Measurements from ENCODE around the gene ZBED5. TPM values are rescaled to one million over a fixed set of nuclear protein-coding genes. Genes with fewer than 3 reads are reported as not detected.

The ZBED5 gene
- polyA plus RNA-seq, 3 donors: 99.6 to 104 (median 101) TPM

Other genes with a start within 250 kb of the ZBED5 start
- 10 to 100 TPM in 1 of 3 donors, 1 to 10 TPM in 2; 9.5 to 13.4 (median 9.5) TPM for gene IRAG1, start 164.3 kb downstream of the ZBED5 start, polyA plus RNA-seq (ENCODE audit: insufficient read length in 3 of 3)
- gene CTR9, start 106.8 kb downstream of the ZBED5 start, polyA plus RNA-seq (ENCODE audit: insufficient read length in 3 of 3): 10 to 100 TPM; 59.4 to 75.2 (median 65.3) TPM
- 100 to 1,000 TPM; 849 to 937 (median 854) TPM for gene EIF4G2, start 49.1 kb downstream of the ZBED5 start, polyA plus RNA-seq (ENCODE audit: insufficient read length in 3 of 3)

Data from renal pelvis (tissue), 3 donors.